Activated T-helper 1 cell treated with anti-CD3 and anti-CD28 coated beads, Interleukin-2, amount 50 U/mL, for 16 hours (primary cell): ENCODE results near the gene ADAM23.

ENCODE experiments used
- DNase-seq, 2 donors: peaks; one replicate each; pipeline ENCODE4 v3.0.0-alpha.2; 2020; ENCODE audit warnings: low read depth in 1 of 2, low spot score in 1 of 2

Gene ADAM23

DNA sequence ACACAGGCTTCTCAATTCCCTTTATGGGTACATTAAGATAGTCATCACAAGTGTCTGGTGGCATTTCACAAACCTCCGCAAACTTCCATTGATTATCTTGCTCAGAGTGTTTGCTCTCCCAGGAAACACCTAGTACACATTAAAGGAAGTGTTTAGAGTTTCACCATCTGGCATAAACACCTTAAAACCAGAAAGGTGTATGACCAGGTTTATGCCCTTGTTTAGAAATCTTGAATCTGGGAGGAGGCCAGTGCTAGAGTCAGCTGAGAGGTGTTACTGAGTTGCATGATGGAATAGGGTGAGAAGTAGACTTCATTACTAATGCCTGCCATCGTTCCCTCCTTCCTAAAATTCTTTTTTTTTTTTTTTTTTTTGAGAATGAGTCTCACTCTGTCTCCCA lies 120.0 kb downstream of the ADAM23 start:
- DNase-seq, result no peak

DNA sequence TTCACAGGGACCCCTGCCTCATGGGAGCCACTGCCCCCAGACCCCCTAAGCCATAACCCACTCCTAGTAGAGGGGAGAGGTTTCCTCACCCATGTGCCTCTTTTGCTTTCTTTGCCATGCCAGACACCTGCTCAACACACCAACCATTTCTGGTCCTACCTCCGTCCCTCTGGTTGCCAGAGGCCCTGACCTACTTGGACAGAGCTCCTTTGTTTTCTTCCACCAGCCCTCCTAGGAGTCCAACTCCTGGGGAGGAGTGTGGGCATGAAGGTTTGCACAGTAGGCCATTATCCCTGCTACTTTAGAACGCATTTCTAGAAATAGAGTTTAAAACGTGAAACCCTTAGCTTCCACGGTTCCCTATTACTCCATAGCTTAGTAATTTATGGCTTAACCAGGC lies 122.3 kb downstream of the ADAM23 start:
- no peak for DNase-seq

DNA sequence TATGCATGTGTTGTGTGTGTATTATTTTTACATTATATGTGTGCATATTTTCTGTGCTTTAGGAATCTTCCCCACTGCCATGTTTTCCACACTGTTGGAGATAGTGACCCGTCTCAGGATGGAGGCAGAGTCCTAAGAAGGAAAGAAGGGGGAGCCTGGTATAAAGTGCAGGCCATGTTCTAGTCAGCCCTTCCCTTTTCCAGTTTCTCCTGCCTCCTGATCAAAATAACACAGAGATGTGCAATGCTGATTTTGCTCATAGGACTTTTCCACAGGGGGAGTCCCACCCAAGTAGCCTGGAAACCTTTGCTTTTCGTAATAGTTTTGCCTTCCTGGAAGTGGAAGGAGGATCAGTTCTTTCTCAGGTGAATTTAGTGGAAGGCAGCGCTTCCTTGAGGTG lies 126.1 kb downstream of the ADAM23 start:
- DNase-seq, result no peak

DNA sequence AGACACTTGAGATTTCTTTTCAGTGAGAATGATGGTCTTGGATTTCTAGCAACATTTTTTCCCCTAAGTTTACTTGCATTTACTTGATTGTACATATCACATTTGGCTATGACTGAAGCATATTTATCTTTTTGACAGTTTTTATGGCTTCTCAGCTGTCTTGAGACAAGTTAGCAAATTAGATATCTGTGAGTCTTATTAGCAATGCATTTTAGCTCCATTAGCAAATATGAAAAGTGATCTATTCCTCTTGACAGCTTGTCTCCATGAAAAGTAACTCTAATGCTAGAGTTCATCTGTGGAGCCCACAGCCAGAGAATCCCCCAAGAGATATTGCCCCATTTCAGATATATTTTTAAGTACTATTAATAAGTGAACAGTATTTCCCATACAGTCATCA lies 126.9 kb downstream of the ADAM23 start:
- no peak for DNase-seq

DNA sequence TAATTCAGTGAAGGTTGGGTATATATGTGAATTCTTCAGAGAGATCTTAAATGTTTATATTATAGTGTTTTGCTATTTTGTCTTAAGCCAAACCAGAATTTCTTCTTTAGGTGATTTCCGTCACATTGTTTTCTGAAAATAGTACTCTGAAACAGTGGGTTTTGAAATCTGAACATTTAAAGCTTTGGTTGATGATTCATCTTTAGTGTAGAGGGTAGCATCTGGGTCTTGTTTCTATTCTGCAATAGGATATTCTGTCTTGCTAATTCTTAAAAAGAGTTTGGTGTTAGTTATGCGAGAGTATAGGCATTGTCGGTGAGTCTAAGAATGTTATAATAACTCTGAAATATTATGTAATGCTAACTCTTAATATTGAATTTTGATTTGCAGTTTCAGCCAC lies 129.4 kb downstream of the ADAM23 start:
- DNase-seq, result no peak

DNA sequence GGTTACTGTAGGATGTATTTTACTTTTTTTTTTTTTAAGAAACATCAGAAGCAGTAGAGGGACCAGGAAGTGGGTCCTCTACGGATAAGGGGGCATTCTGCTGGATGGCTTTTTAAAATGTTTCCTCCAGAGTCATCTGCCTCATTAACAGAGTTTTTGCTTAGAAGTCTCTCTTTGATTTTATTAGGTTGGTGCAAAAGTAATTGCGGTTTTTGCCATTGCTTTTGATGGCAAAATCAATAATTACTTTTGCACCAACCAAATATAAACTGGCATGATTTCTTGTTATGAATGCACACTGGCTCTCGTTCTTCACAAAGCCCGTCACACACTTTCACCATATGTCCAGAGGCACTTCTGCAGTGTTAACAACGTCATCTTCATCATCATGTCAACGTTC lies 130.5 kb downstream of the ADAM23 start:
- DNase-seq, result no peak

DNA sequence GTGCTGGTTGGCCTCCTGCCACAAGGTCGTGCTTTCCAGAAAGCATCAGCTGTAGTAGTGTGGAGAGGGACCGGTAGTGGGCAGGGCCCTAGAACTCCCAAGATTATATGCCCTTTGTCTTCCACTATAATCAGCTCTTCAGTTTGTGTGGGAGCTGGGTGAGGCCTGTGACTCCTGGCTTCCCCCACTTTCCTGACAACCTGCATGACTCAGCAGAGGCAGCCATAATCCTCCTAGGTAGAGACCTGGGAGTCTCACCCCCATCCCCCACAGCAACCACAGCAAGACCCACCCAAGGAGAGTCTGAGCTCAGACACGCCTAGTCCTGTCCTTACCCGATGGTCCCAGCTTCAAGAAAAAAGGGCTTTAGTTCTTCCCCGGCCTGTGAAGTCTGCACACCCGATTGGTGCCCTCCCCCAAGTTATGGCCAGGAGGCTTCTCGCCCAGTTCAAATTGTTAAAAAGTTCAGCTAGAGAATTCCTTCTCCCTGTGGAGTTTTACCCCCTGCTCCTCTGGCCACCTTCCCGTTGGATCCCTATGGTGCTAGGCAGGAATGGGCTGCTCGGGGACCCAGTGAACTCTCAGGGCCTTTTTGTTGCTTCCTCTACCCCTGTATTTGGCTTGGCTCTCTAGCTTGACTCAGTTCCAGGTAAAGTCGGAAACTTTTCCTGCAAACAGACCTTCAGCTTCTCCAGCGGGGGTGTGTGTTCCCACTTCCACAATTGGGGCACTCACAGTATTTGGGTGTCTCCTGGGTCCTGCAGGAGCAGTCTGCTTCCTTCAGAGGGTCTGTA lies 141.2 kb downstream of the ADAM23 start:
- no peak for DNase-seq

DNA sequence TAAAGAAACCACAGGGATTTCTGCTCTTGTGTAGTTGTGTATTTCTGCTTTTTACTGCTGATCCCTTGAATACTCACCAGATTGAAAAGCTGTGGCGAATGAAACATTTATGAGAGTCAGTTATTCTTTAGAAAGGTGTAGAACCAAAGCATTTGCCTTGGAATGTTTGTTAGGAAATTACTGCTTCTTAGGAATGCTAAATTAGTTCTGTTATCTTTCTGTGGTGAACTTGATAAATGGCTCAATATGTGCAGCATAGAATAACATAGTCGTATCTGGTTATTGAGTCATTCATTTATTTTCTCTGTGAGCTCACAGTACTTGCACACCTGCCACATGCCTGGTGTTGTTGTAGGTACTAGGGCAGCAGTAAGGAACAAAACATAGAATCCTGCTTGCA lies 142.0 kb downstream of the ADAM23 start:
- DNase-seq, result no peak

DNA sequence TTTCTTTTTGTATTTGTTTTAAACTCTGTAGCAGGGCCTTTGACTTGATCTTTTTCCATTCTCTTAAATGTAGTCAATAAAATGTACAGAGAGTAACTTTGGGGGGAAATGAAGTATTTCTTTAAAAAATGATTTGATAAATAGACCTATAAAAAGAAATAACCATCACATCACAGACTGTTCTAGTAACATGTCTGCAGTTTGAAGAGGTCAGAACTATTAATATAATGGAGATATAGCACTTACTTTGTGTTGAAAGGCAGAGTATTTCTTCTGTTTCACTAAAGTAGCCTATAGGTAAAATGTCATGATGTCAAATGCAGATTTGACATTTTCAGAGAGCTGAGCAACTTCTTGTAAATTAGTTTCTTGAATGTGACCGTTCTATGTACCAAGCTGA lies 143.3 kb downstream of the ADAM23 start:
- no peak for DNase-seq

DNA sequence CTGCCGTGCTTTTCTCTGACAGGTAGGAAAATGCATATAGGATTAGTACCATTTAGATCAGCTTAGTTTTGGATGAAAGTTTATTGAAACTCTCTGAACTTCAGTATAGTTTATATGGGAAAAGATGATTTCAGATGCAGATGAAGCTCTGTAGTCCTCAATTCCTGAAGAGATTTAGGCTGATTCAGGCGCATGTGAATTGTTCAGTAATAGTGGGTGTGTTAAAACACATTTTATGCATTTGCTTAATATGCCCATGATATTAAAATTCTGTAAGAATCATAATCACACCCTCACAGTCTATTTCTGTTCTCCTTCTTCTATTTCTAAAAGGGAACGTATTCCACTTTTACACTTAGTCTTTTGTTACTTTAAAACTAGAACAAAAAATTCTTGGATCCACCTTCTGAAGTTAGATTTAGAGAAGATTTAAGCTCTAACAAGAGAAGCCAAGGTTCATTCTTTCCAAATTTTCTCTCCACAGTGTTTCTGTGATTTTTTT lies 154.4 kb downstream of the ADAM23 start:
- DNase-seq, result no peak

DNA sequence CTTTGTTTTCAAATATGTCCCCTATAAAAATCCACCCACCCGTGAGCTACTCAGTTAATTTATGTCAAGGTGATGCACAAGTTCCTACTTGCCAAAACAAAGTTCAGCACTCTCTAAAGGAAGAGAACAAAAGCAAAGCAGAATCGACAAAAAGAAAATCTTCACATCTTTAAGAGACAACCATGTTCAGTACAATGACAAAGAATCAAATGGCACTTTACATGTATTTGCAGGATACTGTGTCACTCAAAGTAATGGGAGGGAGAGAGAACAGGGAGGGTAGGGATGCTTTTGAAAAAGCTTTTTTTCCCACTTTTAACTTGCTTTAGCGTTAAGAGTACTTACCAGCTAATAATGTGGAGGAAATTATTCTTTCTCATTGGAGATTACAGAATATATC lies 159.9 kb downstream of the ADAM23 start:
- no peak for DNase-seq

DNA sequence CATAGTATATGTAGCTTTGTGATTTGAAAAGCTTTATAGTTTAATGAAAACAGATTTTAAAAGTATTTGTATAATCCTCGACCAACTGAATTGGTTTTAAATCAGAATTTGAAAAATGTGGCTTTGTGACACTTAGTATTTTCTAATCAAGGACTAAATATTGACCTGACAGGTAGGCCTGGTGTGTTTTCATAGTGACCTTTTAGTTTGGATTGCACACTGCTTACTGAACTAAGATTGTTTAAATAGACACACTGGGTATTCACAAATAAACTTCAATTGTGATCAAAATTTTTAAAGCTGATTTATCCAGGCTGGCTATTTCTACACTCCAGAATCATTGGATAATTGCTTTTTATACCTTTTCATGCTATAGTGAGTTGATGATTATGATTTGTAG lies 167.1 kb downstream of the ADAM23 start:
- no peak for DNase-seq

DNA sequence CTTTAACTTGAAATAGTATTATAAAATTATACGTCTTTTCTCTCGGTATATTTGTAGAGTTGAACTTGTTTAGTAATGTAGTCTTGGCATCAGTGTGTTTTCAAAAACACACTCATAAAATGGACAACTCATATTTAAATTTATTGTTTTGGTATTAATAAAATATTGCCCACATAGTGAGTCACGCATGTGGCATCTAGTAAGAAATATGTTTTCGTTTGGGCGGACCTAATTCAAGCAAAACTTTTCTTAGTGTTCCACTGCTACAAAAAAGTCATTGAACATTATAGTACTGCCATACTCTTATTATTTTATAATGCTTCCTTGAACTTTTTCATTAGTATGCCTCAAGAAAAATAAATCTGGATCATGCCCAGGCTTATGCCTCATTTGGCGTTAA lies 167.9 kb downstream of the ADAM23 start:
- no peak for DNase-seq

DNA sequence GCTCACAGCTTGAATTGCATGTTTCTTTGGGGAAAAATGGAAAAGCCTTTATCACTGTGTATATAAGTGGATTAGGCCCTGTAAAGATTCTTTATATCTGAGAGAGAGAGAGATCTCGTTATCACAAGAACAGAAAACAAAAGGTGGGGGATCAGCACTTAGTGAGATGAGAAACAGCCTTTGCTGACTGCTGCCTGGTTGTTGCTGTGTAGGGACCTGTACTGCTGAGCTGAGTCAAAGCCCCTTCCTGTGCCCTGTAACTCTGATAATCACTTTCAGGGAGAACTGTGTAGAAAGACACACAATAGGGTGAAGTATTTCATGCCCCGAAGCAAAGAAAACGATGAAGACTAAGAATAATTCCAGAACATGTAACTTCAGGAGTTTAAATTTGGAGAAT lies 168.4 kb downstream of the ADAM23 start:
- no peak for DNase-seq

DNA sequence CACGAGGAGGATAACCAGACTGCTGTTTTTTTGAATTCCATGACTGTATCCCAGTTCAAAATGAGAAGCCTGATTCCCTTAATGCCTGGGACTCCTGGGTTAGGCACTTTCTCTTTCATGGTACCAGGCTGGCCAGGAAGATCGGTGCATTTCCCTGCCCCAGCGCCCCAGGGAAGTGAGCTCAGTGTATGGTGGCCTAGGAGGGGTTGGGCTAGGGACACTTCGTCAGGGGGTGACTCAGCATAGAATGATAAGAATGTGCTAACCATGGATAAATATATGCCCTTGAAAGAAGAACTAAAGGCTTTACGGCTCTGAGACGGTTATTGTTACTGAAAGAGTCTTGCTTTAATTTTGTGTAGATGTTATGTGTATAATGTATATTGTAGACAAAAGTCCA lies 171.5 kb downstream of the ADAM23 start:
- no peak for DNase-seq

DNA sequence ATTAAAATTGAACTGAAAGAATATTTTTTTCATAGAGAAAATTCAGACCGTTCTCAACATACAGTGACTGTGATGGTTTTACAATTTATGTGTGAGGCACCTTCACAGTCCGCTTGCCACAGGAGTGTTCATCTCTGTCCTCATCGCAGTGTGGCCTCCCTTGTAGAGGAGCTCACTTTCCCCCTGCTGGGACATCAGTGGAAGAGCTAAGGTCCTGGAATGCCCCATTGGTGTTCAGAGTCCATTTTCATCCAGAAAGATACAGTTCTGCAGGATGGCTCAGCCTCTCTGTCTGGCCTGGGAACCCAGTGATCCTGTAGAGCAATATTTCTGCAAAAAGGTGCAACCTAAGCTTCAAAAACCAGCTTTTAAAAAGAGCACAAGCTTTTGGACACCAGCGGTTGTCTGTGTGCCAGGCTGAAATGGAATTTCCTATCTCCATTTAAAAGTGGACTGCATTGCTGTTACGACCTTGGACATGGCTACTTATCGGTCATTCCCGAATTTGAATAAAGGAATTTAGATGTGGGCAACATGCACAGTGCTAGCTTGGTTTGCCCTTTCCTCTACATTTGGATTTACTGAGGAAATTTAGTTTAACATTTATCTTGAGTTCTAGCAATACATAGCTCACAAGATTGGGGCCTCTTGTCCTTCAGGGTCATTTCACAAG lies 172.2 kb downstream of the ADAM23 start:
- DNase-seq, result no peak

DNA sequence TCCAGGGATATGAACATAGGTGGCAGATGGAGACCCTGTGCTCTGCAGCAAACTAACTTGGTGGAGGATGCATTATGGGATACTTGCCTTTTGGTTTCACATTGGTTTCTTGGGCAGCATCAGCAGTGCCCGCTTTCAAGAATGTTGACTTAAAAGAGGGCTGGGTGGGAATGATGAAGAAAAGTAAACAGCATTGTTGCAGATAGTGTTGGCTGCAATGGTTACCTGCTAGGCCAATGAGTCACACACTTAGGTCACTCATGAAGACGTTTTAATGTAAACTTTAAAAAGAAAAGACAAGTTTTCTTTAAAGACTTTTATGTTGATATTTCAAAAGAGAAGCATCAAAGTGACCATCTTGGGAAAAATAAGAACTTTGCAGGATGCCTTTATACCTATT lies 172.8 kb downstream of the ADAM23 start:
- DNase-seq, result no peak

DNA sequence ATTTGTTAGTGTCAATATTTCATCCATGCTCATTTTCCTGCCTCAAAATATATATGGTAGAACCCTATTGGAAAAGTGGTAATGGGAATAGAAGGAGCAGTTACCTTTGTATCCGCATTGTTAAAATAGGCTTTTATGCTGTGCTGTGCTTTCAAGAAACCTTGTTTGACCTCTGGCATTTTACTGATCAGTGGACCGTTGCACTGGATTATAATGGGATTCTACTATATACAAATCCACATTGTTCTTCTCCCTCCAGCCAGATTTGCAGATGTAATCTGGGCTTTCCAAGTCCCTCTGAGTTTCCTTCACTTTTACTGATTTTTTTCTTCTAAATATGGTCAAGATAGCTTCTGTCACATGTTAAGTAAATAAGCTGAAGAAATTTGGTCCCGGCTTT lies 175.7 kb downstream of the ADAM23 start:
- no peak for DNase-seq

DNA sequence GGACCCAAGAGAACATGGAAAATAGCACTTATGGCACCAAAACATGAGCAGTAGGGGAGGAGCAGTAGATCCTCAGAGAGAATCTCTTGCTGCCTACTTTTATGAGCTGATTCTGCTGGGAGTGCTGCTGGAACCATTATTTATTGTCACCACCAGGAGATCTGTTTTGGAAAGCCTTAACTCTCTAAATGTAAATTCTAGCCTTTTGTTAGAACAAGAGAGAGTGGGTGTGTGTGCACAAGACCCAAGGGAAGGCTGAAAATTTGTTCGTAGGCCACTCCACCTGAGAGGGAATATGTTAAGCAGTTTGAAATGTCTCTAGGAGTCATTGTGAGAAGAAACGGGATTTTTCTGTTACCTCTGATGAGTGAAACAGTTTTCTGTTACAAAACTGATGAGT lies 182.8 kb downstream of the ADAM23 start:
- DNase-seq, result no peak

DNA sequence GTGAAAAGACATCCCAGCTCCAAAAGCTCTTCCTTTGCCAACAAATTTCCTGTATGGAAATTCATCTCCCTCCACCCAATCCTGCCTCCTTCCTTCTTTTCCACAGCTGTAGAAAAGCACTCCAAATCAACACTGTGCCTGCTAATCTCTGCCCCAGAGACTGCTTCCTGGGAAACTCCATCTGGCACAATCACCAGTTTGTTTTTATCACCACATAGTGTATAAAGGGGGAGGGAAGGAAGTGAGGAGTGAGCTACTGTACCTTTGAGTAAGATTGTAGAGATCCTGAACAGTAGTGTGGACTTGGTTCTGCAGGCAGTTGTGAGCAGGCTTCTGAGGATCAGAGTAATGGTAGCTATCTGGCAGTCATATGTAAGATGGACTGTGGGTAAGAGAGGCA lies 184.3 kb downstream of the ADAM23 start:
- no peak for DNase-seq

DNA sequence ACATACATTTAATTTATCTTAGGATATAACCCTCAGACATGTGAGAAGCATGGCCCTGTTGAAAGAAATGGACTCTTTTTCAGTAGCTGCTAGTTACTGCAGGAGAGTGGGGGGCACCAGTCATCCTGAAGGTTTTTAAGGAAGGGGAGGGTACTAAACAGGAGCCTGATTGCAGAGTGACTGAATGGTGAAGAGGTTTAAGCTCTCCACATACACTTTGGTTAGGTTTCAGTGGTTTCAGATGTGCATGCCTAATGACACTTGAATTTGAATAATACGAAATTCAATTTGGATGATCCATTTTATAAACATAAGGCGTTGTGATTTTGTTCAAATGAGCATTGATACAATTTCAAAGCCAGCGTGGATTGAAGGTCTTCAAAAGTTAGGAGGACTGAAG lies 188.0 kb downstream of the ADAM23 start:
- DNase-seq, result no peak

DNA sequence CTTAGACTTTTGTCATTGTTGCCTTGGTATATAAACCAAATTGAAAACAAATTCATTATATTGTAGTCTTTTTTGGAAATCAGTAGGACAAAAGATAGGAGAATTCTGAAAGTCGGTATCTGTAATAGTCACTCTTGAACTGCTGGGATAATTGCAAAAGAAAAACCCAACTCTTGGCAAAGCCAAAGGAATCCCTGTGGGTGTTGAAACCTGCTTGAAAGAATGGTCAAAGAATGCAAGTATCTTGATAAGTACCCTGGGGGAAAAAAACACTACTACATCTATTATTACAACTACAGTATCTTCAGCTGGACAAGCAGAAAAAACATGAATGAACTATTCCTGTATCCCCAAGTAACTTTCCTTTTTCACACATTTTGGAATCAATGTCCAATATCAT lies 191.7 kb downstream of the ADAM23 start:
- DNase-seq, result no peak

DNA sequence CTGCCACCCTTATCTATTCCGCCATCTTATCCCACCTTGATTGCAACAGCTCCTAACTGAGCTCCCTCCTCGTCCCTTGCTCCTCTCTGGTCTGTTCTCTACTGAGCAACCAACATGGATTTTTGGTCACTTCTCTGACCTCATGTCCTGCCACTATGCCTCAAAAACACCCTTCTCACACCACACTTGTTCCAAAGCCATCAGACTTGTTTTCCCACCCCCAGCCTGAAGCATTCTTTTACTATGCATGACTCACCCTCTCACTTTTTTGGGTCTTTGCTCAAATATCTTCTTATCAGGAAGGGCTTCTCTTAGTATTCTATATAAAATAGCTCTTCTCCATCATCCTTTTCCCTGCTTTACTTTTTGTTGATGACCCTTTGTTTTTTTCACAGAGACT lies 196.3 kb downstream of the ADAM23 start:
- no peak for DNase-seq
